GM19467 (cell line): Measurements from ENCODE around the gene GNAQ.

Experiments
- ATAC-seq: cut with Tn5 transposase; IDR thresholded peaks from one replicate; pipeline ENCODE4 v1.9.1; 2021; ENCODE audit warnings: mild to moderate bottlenecking, moderate library complexity; ENCODE audit not compliant: unreplicated experiment

Gene GNAQ

GRCh38 chr9:77977210-77977611 is 54.4 kb downstream of the GNAQ start:
- no peak for ATAC-seq

- no peak for ATAC-seq
Observed at GRCh38 chr9:77975806-77976205, 55.8 kb downstream of the GNAQ start.

- ATAC-seq, result no peak
Observed at GRCh38 chr9:77975036-77975435, 56.6 kb downstream of the GNAQ start.

- no peak for ATAC-seq
Observed at GRCh38 chr9:77974434-77974833, 57.2 kb downstream of the GNAQ start.

GRCh38 chr9:77969083-77969482 is 62.5 kb downstream of the GNAQ start:
- ATAC-seq, result no peak

GRCh38 chr9:77968506-77968905 is 63.1 kb downstream of the GNAQ start:
- no peak for ATAC-seq

- no peak for ATAC-seq
Observed at GRCh38 chr9:77966718-77967117, 64.9 kb downstream of the GNAQ start.

GRCh38 chr9:77965445-77966123 is 66.0 kb downstream of the GNAQ start:
- ATAC-seq, result no peak

- ATAC-seq, result no peak
Observed at GRCh38 chr9:77964258-77964657, 67.4 kb downstream of the GNAQ start.

- ATAC-seq, result no peak
Observed at GRCh38 chr9:77961541-77961940, 70.1 kb downstream of the GNAQ start.

- no peak for ATAC-seq
Observed at GRCh38 chr9:77960356-77961153, 71.1 kb downstream of the GNAQ start.

- ATAC-seq, result no peak
Observed at GRCh38 chr9:77959803-77960202, 71.8 kb downstream of the GNAQ start.

- no peak for ATAC-seq
Observed at GRCh38 chr9:77957652-77958051, 74.0 kb downstream of the GNAQ start.

GRCh38 chr9:77956555-77956954 is 75.1 kb downstream of the GNAQ start:
- ATAC-seq, result no peak

GRCh38 chr9:77954666-77955015 is 77.0 kb downstream of the GNAQ start:
- no peak for ATAC-seq

GRCh38 chr9:77954013-77954665 is 77.5 kb downstream of the GNAQ start:
- no peak for ATAC-seq

GRCh38 chr9:77953590-77953989 is 78.0 kb downstream of the GNAQ start:
- ATAC-seq, result no peak

- ATAC-seq, result no peak
Observed at GRCh38 chr9:77952635-77953328, 78.8 kb downstream of the GNAQ start.

- no peak for ATAC-seq
Observed at GRCh38 chr9:77951369-77951768, 80.2 kb downstream of the GNAQ start.

GRCh38 chr9:77949751-77950436 is 81.7 kb downstream of the GNAQ start:
- no peak for ATAC-seq

GRCh38 chr9:77947651-77948050 is 84.0 kb downstream of the GNAQ start:
- no peak for ATAC-seq
